Amygdala (tissue), 56 donors: ENCODE results near the gene SIK2.
"Not testable (repeated sequence)": the region's sequence is repeated elsewhere in the genome, so short reads cannot be mapped to it uniquely, and the experiment has no call there.

ENCODE experiments used
- DNase-seq, 56 donors: peaks; one replicate each; lab custom pipeline; 2025; lab: John Stamatoyannopoulos, UW

Gene SIK2

GRCh38 chr11:111693224-111693937 is 91.1 kb downstream of the SIK2 start:
- DNase-seq = no peak

GRCh38 chr11:111694851-111695250 is 92.6 kb downstream of the SIK2 start:
- DNase-seq = peak in 2 of 56 donors; percentile 4 to 14

- DNase-seq = no peak
Measured at GRCh38 chr11:111696556-111696955, 94.3 kb downstream of the SIK2 start.

- no peak for DNase-seq
Measured at GRCh38 chr11:111697933-111698371, 95.7 kb downstream of the SIK2 start.

- no peak for DNase-seq
Measured at GRCh38 chr11:111698852-111699559, 96.8 kb downstream of the SIK2 start.

- no peak for DNase-seq
Measured at GRCh38 chr11:111699579-111700156, 97.4 kb downstream of the SIK2 start.

GRCh38 chr11:111700162-111700561 is 97.9 kb downstream of the SIK2 start:
- no peak for DNase-seq

GRCh38 chr11:111702623-111703022 is 100.4 kb downstream of the SIK2 start:
- DNase-seq = no peak

- DNase-seq = no peak
Measured at GRCh38 chr11:111703576-111703975, 101.3 kb downstream of the SIK2 start.

GRCh38 chr11:111707039-111707690 is 104.9 kb downstream of the SIK2 start:
- DNase-seq = peak in 3 of 56 donors; percentile 16 to 55 (median 27)

GRCh38 chr11:111707691-111708067 is 105.4 kb downstream of the SIK2 start:
- DNase-seq = no peak

GRCh38 chr11:111714522-111714921 is 112.3 kb downstream of the SIK2 start:
- no peak for DNase-seq

- DNase-seq = no peak
Measured at GRCh38 chr11:111715142-111715816, 113.0 kb downstream of the SIK2 start.

- DNase-seq = not testable (repeated sequence)
Measured at GRCh38 chr11:111717660-111718059, 115.4 kb downstream of the SIK2 start.

- no peak for DNase-seq
Measured at GRCh38 chr11:111718436-111718835, 116.2 kb downstream of the SIK2 start.

- no peak for DNase-seq
Measured at GRCh38 chr11:111718859-111719258, 116.6 kb downstream of the SIK2 start.

- no peak for DNase-seq
Measured at GRCh38 chr11:111719379-111719778, 117.1 kb downstream of the SIK2 start.

- no peak for DNase-seq
Measured at GRCh38 chr11:111720801-111721494, 118.7 kb downstream of the SIK2 start.

GRCh38 chr11:111722501-111722900 is 120.3 kb downstream of the SIK2 start:
- DNase-seq = no peak

GRCh38 chr11:111723595-111723994 is 121.3 kb downstream of the SIK2 start:
- DNase-seq = peak in 1 of 56 donors; percentile 19
